ENCODE results near the gene MYO15A.

The MYO15A gene

DNA sequence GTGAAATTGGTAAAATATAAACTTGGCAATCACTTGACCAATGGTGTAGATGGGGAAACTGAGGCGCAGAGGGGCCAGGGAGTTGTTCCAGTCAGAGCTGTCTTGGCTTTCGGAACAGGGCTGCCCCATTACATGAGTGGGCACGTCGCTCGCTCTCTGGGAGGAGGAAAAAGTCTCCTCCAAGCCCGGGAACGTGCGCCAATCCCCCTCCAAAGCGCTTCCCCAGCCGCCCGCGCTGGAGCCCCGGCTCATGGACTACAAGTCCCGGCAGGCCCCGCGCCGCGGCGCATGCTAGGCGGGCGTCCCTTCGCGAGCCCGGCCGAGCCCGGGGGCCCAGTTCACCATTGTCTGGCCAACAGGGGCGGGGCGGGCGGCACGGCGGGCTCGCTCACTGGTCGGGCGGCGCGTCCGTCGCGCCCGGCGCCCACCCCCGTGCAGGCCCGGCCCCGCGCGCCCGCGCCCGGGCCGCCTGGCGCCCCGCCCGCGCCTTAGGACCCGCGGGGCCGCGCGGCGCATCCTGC is 116.6 kb downstream of the MYO15A start, which contains the start of gene LLGL1 (continued):
- TF ChIP-seq SP7 (tag by site-specific recombination; IDR thresholded peaks at IDR 0.05) (no peak), ZNF629 (tag by site-specific recombination; IDR thresholded peaks at IDR 0.05) (peak; percentile 12; the same call in 1 of the 2 replicates), ZNF529 (tag by site-specific recombination; IDR thresholded peaks at IDR 0.05; ENCODE audit: insufficient replicate concordance) (no peak), ZNF837 (tag by site-specific recombination; IDR thresholded peaks at IDR 0.05) (no peak), ZNF248 (tag by site-specific recombination; IDR thresholded peaks at IDR 0.05) (no peak), OSR2 (tag by site-specific recombination; IDR thresholded peaks at IDR 0.05) (no peak), ZNF610 (tag by site-specific recombination; IDR thresholded peaks at IDR 0.05; ENCODE audit: borderline replicate concordance) (no peak), ZNF146 (tag by site-specific recombination; IDR thresholded peaks at IDR 0.05) (no peak), ZNF677 (tag by site-specific recombination; IDR thresholded peaks at IDR 0.05) (no peak), ZNF416 (tag by site-specific recombination; IDR thresholded peaks at IDR 0.05) (no peak), ZNF155 (tag by site-specific recombination; IDR thresholded peaks at IDR 0.05) (no peak), FEZF1 (tag by site-specific recombination; IDR thresholded peaks at IDR 0.05) (no peak), ZNF510 (tag by site-specific recombination; IDR thresholded peaks at IDR 0.05; ENCODE audit: insufficient replicate concordance) (no peak), TCF7L2 (IDR thresholded peaks at IDR 0.05; ENCODE audit: borderline replicate concordance, low read depth, low read length) (no peak), ZNF747 (tag by site-specific recombination; IDR thresholded peaks at IDR 0.05) (no peak), MZF1 (tag by site-specific recombination; IDR thresholded peaks at IDR 0.05; ENCODE audit: borderline replicate concordance) (peak; percentile 78), ZFP37 (tag by site-specific recombination; IDR thresholded peaks at IDR 0.05) (no peak), KLF8 (tag by site-specific recombination; IDR thresholded peaks at IDR 0.05) (no peak), ZNF169 (tag by site-specific recombination; IDR thresholded peaks at IDR 0.05) (no peak), ZSCAN23 (tag by site-specific recombination; IDR thresholded peaks at IDR 0.05) (no peak), ZNF521 (tag by site-specific recombination; IDR thresholded peaks at IDR 0.05) (no peak), ZNF132 (tag by site-specific recombination; IDR thresholded peaks at IDR 0.05; ENCODE audit: borderline replicate concordance) (no peak), ZNF776 (tag by site-specific recombination; IDR thresholded peaks at IDR 0.05; ENCODE audit: borderline replicate concordance) (no peak)
- TF ChIP-seq, protein P1, sequence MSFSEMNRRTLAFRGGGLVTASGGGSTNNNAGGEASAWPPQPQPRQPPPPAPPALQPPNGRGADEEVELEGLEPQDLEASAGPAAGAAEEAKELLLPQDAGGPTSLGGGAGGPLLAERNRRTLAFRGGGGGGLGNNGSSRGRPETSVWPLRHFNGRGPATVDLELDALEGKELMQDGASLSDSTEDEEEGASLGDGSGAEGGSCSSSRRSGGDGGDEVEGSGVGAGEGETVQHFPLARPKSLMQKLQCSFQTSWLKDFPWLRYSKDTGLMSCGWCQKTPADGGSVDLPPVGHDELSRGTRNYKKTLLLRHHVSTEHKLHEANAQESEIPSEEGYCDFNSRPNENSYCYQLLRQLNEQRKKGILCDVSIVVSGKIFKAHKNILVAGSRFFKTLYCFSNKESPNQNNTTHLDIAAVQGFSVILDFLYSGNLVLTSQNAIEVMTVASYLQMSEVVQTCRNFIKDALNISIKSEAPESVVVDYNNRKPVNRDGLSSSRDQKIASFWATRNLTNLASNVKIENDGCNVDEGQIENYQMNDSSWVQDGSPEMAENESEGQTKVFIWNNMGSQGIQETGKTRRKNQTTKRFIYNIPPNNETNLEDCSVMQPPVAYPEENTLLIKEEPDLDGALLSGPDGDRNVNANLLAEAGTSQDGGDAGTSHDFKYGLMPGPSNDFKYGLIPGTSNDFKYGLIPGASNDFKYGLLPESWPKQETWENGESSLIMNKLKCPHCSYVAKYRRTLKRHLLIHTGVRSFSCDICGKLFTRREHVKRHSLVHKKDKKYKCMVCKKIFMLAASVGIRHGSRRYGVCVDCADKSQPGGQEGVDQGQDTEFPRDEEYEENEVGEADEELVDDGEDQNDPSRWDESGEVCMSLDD (tag by site-specific recombination; IDR thresholded peaks at IDR 0.05) = no peak
- TF ChIP-seq, protein P2, sequence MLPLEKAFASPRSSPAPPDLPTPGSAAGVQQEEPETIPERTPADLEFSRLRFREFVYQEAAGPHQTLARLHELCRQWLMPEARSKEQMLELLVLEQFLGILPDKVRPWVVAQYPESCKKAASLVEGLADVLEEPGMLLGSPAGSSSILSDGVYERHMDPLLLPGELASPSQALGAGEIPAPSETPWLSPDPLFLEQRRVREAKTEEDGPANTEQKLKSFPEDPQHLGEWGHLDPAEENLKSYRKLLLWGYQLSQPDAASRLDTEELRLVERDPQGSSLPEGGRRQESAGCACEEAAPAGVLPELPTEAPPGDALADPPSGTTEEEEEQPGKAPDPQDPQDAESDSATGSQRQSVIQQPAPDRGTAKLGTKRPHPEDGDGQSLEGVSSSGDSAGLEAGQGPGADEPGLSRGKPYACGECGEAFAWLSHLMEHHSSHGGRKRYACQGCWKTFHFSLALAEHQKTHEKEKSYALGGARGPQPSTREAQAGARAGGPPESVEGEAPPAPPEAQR (tag by site-specific recombination; IDR thresholded peaks at IDR 0.05) = no peak
- TF ChIP-seq, protein P3, sequence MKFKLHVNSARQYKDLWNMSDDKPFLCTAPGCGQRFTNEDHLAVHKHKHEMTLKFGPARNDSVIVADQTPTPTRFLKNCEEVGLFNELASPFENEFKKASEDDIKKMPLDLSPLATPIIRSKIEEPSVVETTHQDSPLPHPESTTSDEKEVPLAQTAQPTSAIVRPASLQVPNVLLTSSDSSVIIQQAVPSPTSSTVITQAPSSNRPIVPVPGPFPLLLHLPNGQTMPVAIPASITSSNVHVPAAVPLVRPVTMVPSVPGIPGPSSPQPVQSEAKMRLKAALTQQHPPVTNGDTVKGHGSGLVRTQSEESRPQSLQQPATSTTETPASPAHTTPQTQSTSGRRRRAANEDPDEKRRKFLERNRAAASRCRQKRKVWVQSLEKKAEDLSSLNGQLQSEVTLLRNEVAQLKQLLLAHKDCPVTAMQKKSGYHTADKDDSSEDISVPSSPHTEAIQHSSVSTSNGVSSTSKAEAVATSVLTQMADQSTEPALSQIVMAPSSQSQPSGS (tag by site-specific recombination; IDR thresholded peaks at IDR 0.05; ENCODE audit: low read depth) = no peak
- TF ChIP-seq, protein P4, sequence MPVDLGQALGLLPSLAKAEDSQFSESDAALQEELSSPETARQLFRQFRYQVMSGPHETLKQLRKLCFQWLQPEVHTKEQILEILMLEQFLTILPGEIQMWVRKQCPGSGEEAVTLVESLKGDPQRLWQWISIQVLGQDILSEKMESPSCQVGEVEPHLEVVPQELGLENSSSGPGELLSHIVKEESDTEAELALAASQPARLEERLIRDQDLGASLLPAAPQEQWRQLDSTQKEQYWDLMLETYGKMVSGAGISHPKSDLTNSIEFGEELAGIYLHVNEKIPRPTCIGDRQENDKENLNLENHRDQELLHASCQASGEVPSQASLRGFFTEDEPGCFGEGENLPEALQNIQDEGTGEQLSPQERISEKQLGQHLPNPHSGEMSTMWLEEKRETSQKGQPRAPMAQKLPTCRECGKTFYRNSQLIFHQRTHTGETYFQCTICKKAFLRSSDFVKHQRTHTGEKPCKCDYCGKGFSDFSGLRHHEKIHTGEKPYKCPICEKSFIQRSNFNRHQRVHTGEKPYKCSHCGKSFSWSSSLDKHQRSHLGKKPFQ (tag by site-specific recombination; IDR thresholded peaks at IDR 0.05) = no peak
- TF ChIP-seq, protein P5, sequence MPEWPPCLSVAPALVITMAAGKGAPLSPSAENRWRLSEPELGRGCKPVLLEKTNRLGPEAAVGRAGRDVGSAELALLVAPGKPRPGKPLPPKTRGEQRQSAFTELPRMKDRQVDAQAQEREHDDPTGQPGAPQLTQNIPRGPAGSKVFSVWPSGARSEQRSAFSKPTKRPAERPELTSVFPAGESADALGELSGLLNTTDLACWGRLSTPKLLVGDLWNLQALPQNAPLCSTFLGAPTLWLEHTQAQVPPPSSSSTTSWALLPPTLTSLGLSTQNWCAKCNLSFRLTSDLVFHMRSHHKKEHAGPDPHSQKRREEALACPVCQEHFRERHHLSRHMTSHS (tag by site-specific recombination; IDR thresholded peaks at IDR 0.05) = no peak
- TF ChIP-seq, protein P6, sequence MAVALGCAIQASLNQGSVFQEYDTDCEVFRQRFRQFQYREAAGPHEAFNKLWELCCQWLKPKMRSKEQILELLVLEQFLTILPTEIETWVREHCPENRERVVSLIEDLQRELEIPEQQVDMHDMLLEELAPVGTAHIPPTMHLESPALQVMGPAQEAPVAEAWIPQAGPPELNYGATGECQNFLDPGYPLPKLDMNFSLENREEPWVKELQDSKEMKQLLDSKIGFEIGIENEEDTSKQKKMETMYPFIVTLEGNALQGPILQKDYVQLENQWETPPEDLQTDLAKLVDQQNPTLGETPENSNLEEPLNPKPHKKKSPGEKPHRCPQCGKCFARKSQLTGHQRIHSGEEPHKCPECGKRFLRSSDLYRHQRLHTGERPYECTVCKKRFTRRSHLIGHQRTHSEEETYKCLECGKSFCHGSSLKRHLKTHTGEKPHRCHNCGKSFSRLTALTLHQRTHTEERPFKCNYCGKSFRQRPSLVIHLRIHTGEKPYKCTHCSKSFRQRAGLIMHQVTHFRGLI (tag by site-specific recombination; IDR thresholded peaks at IDR 0.05) = peak; percentile 86; the same call in 1 of the 2 replicates
- TF ChIP-seq, protein P7, sequence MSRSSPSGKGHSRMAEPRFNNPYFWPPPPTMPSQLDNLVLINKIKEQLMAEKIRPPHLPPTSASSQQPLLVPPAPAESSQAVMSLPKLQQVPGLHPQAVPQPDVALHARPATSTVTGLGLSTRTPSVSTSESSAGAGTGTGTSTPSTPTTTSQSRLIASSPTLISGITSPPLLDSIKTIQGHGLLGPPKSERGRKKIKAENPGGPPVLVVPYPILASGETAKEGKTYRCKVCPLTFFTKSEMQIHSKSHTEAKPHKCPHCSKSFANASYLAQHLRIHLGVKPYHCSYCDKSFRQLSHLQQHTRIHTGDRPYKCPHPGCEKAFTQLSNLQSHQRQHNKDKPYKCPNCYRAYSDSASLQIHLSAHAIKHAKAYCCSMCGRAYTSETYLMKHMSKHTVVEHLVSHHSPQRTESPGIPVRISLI (tag by site-specific recombination; IDR thresholded peaks at IDR 0.05) = no peak

Measured in HEK293 (cell line).